Mesenchymal stem cell (in vitro differentiated cells and primary cell): ENCODE measurements around the gene CAPN10.

ENCODE experiments used
- DNase-seq: peaks from one replicate; pipeline ENCODE4 v3.0.0-alpha.2; 2013
- H2AFZ ChIP-seq: one replicate; pipeline ENCODE4 v1.6.1; 2013; ENCODE audit warnings: low read depth, mild to moderate bottlenecking, control low read depth, inconsistent platforms, low read length, moderate library complexity
- H2AK5ac ChIP-seq: 2 replicates; pipeline ENCODE4 v1.6.1; 2013; ENCODE audit warnings: low read length, moderate library complexity, mild to moderate bottlenecking, inconsistent platforms; ENCODE audit not compliant: severe bottlenecking
- H2BK120ac ChIP-seq: one replicate; pipeline ENCODE4 v1.6.1; 2013; ENCODE audit warnings: low read depth, mild to moderate bottlenecking, inconsistent platforms, low read length, moderate library complexity
- H2BK12ac ChIP-seq, 2 experiments: one replicate each; pipeline ENCODE4 v1.6.1; 2013; ENCODE audit warnings: inconsistent platforms in 2 of 2, low read length in 2 of 2, mild to moderate bottlenecking in 2 of 2, moderate library complexity in 2 of 2, control low read depth in 1 of 2
- H2BK15ac ChIP-seq: one replicate; pipeline ENCODE4 v1.6.1; 2013; ENCODE audit warnings: mild to moderate bottlenecking, low read depth, inconsistent platforms; ENCODE audit not compliant: poor library complexity, severe bottlenecking
- H2BK5ac ChIP-seq: 2 replicates; pipeline ENCODE4 v1.6.1; 2013; ENCODE audit warnings: low read depth, mild to moderate bottlenecking, low read length, control low read depth, inconsistent platforms; ENCODE audit not compliant: poor library complexity, severe bottlenecking
- H3K14ac ChIP-seq, 2 experiments: one replicate each; pipeline ENCODE4 v1.6.1; 2013; ENCODE audit warnings: inconsistent platforms in 2 of 2, low read length in 2 of 2, control low read depth in 1 of 2, mild to moderate bottlenecking in 1 of 2, moderate library complexity in 1 of 2
- H3K18ac ChIP-seq, 2 experiments: one replicate each; pipeline ENCODE4 v1.6.1; 2013; ENCODE audit warnings: inconsistent platforms in 2 of 2, low read length in 2 of 2, control low read depth in 1 of 2, low read depth in 1 of 2, mild to moderate bottlenecking in 1 of 2
- H3K23ac ChIP-seq, 2 experiments: one replicate each; pipeline ENCODE4 v1.6.1; 2013; ENCODE audit warnings: inconsistent platforms in 2 of 2, low read length in 2 of 2, mild to moderate bottlenecking in 2 of 2, moderate library complexity in 2 of 2, control low read depth in 1 of 2
- H3K27ac ChIP-seq: 2 replicates; pipeline ENCODE4 v1.5.1; 2013; ENCODE audit warnings: mild to moderate bottlenecking, moderate library complexity, low read length, control low read depth, inconsistent platforms; ENCODE audit not compliant: poor library complexity, severe bottlenecking
- H3K27me3 ChIP-seq, 2 experiments: 2 replicates each; pipeline versions ENCODE4 v1.6.1 to v1.7.0; 2013; ENCODE audit warnings: low read length in 2 of 2, mild to moderate bottlenecking in 2 of 2, moderate library complexity in 2 of 2, control low read depth in 1 of 2, inconsistent platforms in 1 of 2; ENCODE audit not compliant: control insufficient read depth in 1 of 2, insufficient read depth in 1 of 2
- H3K36me3 ChIP-seq, 2 experiments: 2 replicates each; pipeline versions ENCODE4 v1.6.1 to v1.7.0; 2013; ENCODE audit warnings: low read length in 2 of 2, control low read depth in 1 of 2, inconsistent platforms in 1 of 2, low read depth in 1 of 2, mild to moderate bottlenecking in 1 of 2; ENCODE audit not compliant: insufficient read depth in 2 of 2, control insufficient read depth in 1 of 2
- H3K4ac ChIP-seq, 2 experiments: one replicate each; pipeline ENCODE4 v1.6.1; 2013; ENCODE audit warnings: inconsistent platforms in 2 of 2, low read length in 2 of 2, mild to moderate bottlenecking in 2 of 2, moderate library complexity in 2 of 2, control low read depth in 1 of 2, low read depth in 1 of 2
- H3K4me1 ChIP-seq: 2 replicates; pipeline ENCODE4 v1.6.1; 2013; ENCODE audit warnings: low read depth, low read length, control low read depth; ENCODE audit not compliant: control insufficient read depth, insufficient read depth
- H3K4me2 ChIP-seq: 2 replicates; pipeline ENCODE4 v1.6.1; 2013; ENCODE audit warnings: low read length, mild to moderate bottlenecking, inconsistent platforms; ENCODE audit not compliant: poor library complexity, severe bottlenecking
- H3K4me3 ChIP-seq, 2 experiments: 2 replicates each; pipeline versions ENCODE4 v1.5.1 to v1.7.0; 2013; ENCODE audit warnings: low read length in 2 of 2, mild to moderate bottlenecking in 2 of 2, control low read depth in 1 of 2, low read depth in 1 of 2; ENCODE audit not compliant: insufficient read depth in 1 of 2
- H3K79me1 ChIP-seq: replicated peaks from 2 replicates; pipeline ENCODE4 v1.6.1; 2013; ENCODE audit warnings: mild to moderate bottlenecking, control low read depth, low read length, inconsistent platforms; ENCODE audit not compliant: poor library complexity, severe bottlenecking
- H3K9ac ChIP-seq: 2 replicates; pipeline ENCODE4 v1.7.0; 2013; ENCODE audit warnings: mild to moderate bottlenecking, low read length, moderate library complexity
- H3K9me3 ChIP-seq: 2 replicates; pipeline ENCODE4 v1.7.0; 2013; ENCODE audit warnings: mild to moderate bottlenecking, low read length; ENCODE audit not compliant: control insufficient read depth
- H4K8ac ChIP-seq: one replicate; pipeline ENCODE4 v1.6.1; 2013; ENCODE audit warnings: inconsistent platforms, mild to moderate bottlenecking, low read length, moderate library complexity
- H4K91ac ChIP-seq: one replicate; pipeline ENCODE4 v1.6.1; 2013; ENCODE audit warnings: mild to moderate bottlenecking, low read length, inconsistent platforms
- WGBS: methylation state at CpG from one replicate; pipeline ENCODE4 v1.1.7; 2013; ENCODE audit warnings: mixed read lengths; 5-methylcytosine and 5-hydroxymethylcytosine counted together

Gene CAPN10

GRCh38 chr2:240572141-240573031 is 14.1 kb upstream of the CAPN10 start:
- H3K4me2 ChIP-seq, result no peak overlapping the region
- no peak overlapping the region for H4K8ac ChIP-seq
- no peak overlapping the region for H2BK5ac ChIP-seq
- WGBS, result 97% methylated on average over 30 of the region's 30 CpGs
- peaks cover 32 to 67% of the 10 kb centered on the region in 2 experiments for H3K36me3 ChIP-seq
- H3K14ac ChIP-seq, result no peak overlapping the region
- no peak overlapping the region for H2AFZ ChIP-seq
- peaks cover 34% of the 10 kb centered on the region for H3K4me1 ChIP-seq
- H3K9me3 ChIP-seq, result no peaks in the 10 kb centered on the region
- no peak overlapping the region for H3K23ac ChIP-seq
- no peak overlapping the region for H2AK5ac ChIP-seq
- no peak for DNase-seq
- H3K4ac ChIP-seq, result no peak overlapping the region
- H3K27me3 ChIP-seq, result no peaks in the 10 kb centered on the region
- no peak overlapping the region for H2BK120ac ChIP-seq
- no peak overlapping the region for H2BK15ac ChIP-seq
- no peak overlapping the region for H4K91ac ChIP-seq
- no peak overlapping the region for H3K27ac ChIP-seq
- no peak overlapping the region for H3K9ac ChIP-seq
- H2BK12ac ChIP-seq, result no peak overlapping the region
- H3K18ac ChIP-seq, result no peak overlapping the region
- H3K79me1 ChIP-seq, result peaks cover 56% of the 10 kb centered on the region
- no peak overlapping the region for H3K4me3 ChIP-seq

- no peak overlapping the region for H3K9ac ChIP-seq
- no peak overlapping the region for H3K23ac ChIP-seq
- no peak overlapping the region for H4K91ac ChIP-seq
- H2BK15ac ChIP-seq, result no peak overlapping the region
- H2AK5ac ChIP-seq, result no peak overlapping the region
- peaks cover 38 to 74% of the 10 kb centered on the region in 2 experiments for H3K36me3 ChIP-seq
- no peak overlapping the region for H2BK12ac ChIP-seq
- H2BK120ac ChIP-seq, result no peak overlapping the region
- peaks cover 63% of the 10 kb centered on the region for H3K79me1 ChIP-seq
- no peak overlapping the region for H3K18ac ChIP-seq
- DNase-seq, result no peak
- no peak overlapping the region for H3K4ac ChIP-seq
- H3K4me1 ChIP-seq, result peaks cover 29% of the 10 kb centered on the region
- no peaks in the 10 kb centered on the region for H3K9me3 ChIP-seq
- H3K27ac ChIP-seq, result no peak overlapping the region
- H3K4me3 ChIP-seq, result no peak overlapping the region
- no peak overlapping the region for H3K4me2 ChIP-seq
- H3K27me3 ChIP-seq, result no peaks in the 10 kb centered on the region
- H4K8ac ChIP-seq, result no peak overlapping the region
- WGBS, result 93% methylated on average over 20 of the region's 20 CpGs
- H2BK5ac ChIP-seq, result no peak overlapping the region
- no peak overlapping the region for H2AFZ ChIP-seq
- no peak overlapping the region for H3K14ac ChIP-seq
These were observed 13.4 kb upstream of the CAPN10 start for GRCh38 chr2:240573071-240573515.

GRCh38 chr2:240573516-240574385 is 12.8 kb upstream of the CAPN10 start:
- H3K9ac ChIP-seq, result no peak overlapping the region
- peaks cover 45 to 80% of the 10 kb centered on the region in 2 experiments for H3K36me3 ChIP-seq
- no peak overlapping the region for H2BK12ac ChIP-seq
- H3K9me3 ChIP-seq, result no peaks in the 10 kb centered on the region
- no peak for DNase-seq
- no peak overlapping the region for H4K8ac ChIP-seq
- no peak overlapping the region for H2BK15ac ChIP-seq
- no peak overlapping the region for H2BK5ac ChIP-seq
- WGBS, result 96% methylated on average over 35 of the region's 37 CpGs
- no peak overlapping the region for H3K4ac ChIP-seq
- no peak overlapping the region for H4K91ac ChIP-seq
- no peak overlapping the region for H3K27ac ChIP-seq
- H3K79me1 ChIP-seq, result peaks cover 69% of the 10 kb centered on the region
- no peak overlapping the region for H3K23ac ChIP-seq
- no peak overlapping the region for H3K4me3 ChIP-seq
- no peak overlapping the region for H3K18ac ChIP-seq
- H2BK120ac ChIP-seq, result no peak overlapping the region
- no peaks in the 10 kb centered on the region for H3K27me3 ChIP-seq
- peaks cover 31% of the 10 kb centered on the region for H3K4me1 ChIP-seq
- H2AK5ac ChIP-seq, result no peak overlapping the region
- H2AFZ ChIP-seq, result no peak overlapping the region
- H3K14ac ChIP-seq, result no peak overlapping the region
- no peak overlapping the region for H3K4me2 ChIP-seq
